H1 (cell line): ENCODE measurements around the gene MAP4K4. TPM values are rescaled to one million over a fixed set of nuclear protein-coding genes. Genes with fewer than 3 reads are reported as not detected.

Source experiments
- CTCF ChIA-PET: fragments of 300-600 bp; sonication (Branson Sonifier 250); formaldehyde crosslinking; loops from one replicate; lab custom pipeline; 2021; ENCODE audit not compliant: partially characterized antibody; lab: Charles Lee
- POLR2A ChIA-PET: fragments of 300-600 bp; sonication (Branson Sonifier 250); formaldehyde crosslinking; loops from one replicate; lab custom pipeline; 2021; ENCODE audit warnings: inconsistent platforms; ENCODE audit not compliant: partially characterized antibody; lab: Charles Lee
- DNase-seq, 2 experiments: peaks; one replicate each; pipeline versions ENCODE4 v3.0.0 to v3.0.0-alpha.2; 2010 to 2022; ENCODE audit warnings: low spot score in 2 of 2, low read depth in 1 of 2, mixed read lengths in 1 of 2
- FAIRE-seq: peaks from 2 replicates; lab custom pipeline; 2011; peaks lifted over from hg19 to GRCh38; lab: Jason Lieb, UNC
- H2AFZ ChIP-seq: 2 replicates; pipeline ENCODE4 v1.8.1; 2012; ENCODE audit warnings: low read length, inconsistent platforms
- H2AK5ac ChIP-seq: 2 replicates; pipeline ENCODE4 v1.6.1; 2013; ENCODE audit warnings: low read depth, low read length
- H2BK120ac ChIP-seq: replicated peaks from 2 replicates; pipeline ENCODE3; 2013; ENCODE audit warnings: low read depth, low read length, inconsistent platforms
- H2BK12ac ChIP-seq: 2 replicates; pipeline ENCODE4 v1.6.1; 2013; ENCODE audit warnings: low read depth, low read length
- H2BK15ac ChIP-seq: 2 replicates; pipeline ENCODE4 v1.6.1; 2013; ENCODE audit warnings: low read length
- H2BK20ac ChIP-seq: 2 replicates; pipeline ENCODE4 v1.6.1; 2013; ENCODE audit warnings: low read length
- H2BK5ac ChIP-seq: 2 replicates; pipeline ENCODE4 v1.6.1; 2013; ENCODE audit warnings: low read depth, low read length
- H3K14ac ChIP-seq: 2 replicates; pipeline ENCODE4 v1.6.1; 2013; ENCODE audit warnings: inconsistent platforms; ENCODE audit not compliant: insufficient read length
- H3K18ac ChIP-seq: 2 replicates; pipeline ENCODE4 v1.6.1; 2013; ENCODE audit warnings: low read length; ENCODE audit errors: extremely low read depth
- H3K23ac ChIP-seq: 2 replicates; pipeline ENCODE4 v1.6.1; 2013; ENCODE audit warnings: inconsistent platforms; ENCODE audit not compliant: insufficient read length
- H3K23me2 ChIP-seq: 2 replicates; pipeline ENCODE4 v1.6.1; 2013; ENCODE audit warnings: low read depth, low read length
- H3K27ac ChIP-seq: 2 replicates; pipeline ENCODE4 v1.6.1; 2011; ENCODE audit warnings: low read depth, low read length, inconsistent platforms
- H3K27me3 ChIP-seq, 4 experiments: replicated peaks in 1 of 4; 1 replicate in 1 of 4; 2 replicates in 3 of 4; pipeline versions ENCODE4 v1.6.1 to v1.8.1; 2011 to 2013; ENCODE audit warnings: low read length in 3 of 4, mild to moderate bottlenecking in 3 of 4, inconsistent platforms in 2 of 4, mixed read lengths in 2 of 4, moderate library complexity in 1 of 4; ENCODE audit not compliant: control insufficient read depth in 3 of 4, insufficient read depth in 3 of 4; ENCODE audit errors: extremely low read depth in 1 of 4
- H3K36me3 ChIP-seq, 4 experiments: 2 replicates each; pipeline versions ENCODE4 v1.6.1 to v1.8.1; 2011 to 2013; ENCODE audit warnings: mild to moderate bottlenecking in 4 of 4, low read length in 3 of 4, moderate library complexity in 2 of 4, control low read depth in 1 of 4, inconsistent platforms in 1 of 4; ENCODE audit not compliant: insufficient read depth in 4 of 4, control insufficient read depth in 2 of 4
- H3K4ac ChIP-seq: replicated peaks from 2 replicates; pipeline ENCODE3; 2013; ENCODE audit warnings: low read length, low read depth, mixed read lengths, inconsistent platforms; ENCODE audit not compliant: insufficient read length
- H3K4me1 ChIP-seq, 4 experiments: replicated peaks in 1 of 4; 1 replicate in 1 of 4; 2 replicates in 3 of 4; pipeline versions ENCODE4 v1.6.1 to v1.8.1; 2011 to 2013; ENCODE audit warnings: low read length in 3 of 4, inconsistent platforms in 2 of 4, mixed read lengths in 1 of 4; ENCODE audit not compliant: insufficient read depth in 4 of 4, control insufficient read depth in 3 of 4
- H3K4me2 ChIP-seq, 2 experiments: 2 replicates each; pipeline versions ENCODE4 v1.6.1 to v1.8.1; 2011 to 2013; ENCODE audit warnings: low read depth in 2 of 2, low read length in 2 of 2, control low read depth in 1 of 2, inconsistent platforms in 1 of 2, mild to moderate bottlenecking in 1 of 2; ENCODE audit not compliant: insufficient read depth in 1 of 2
- H3K4me3 ChIP-seq, 4 experiments: fragments of 200-600, 300-600 bp in 1 of 4; sonication (generic), shearing (Covaris generic), sonication (Bioruptor Twin) in 1 of 4; 2 replicates each; pipeline versions ENCODE4 v1.5.1 to v1.8.1; 2011 to 2016; ENCODE audit warnings: low read length in 4 of 4, low read depth in 3 of 4, control low read depth in 2 of 4, inconsistent platforms in 2 of 4, mild to moderate bottlenecking in 2 of 4, mixed read lengths in 1 of 4, moderate library complexity in 1 of 4; ENCODE audit not compliant: insufficient read depth in 2 of 4; ENCODE audit errors: extremely low read depth in 1 of 4
- H3K56ac ChIP-seq: replicated peaks from 2 replicates; pipeline ENCODE3; 2013; ENCODE audit warnings: low read depth, mild to moderate bottlenecking, mixed read lengths, low read length, inconsistent platforms; ENCODE audit not compliant: insufficient read length
- H3K79me1 ChIP-seq: 2 replicates; pipeline ENCODE4 v1.6.1; 2013; ENCODE audit warnings: low read depth, low read length, control low read depth
- H3K79me2 ChIP-seq, 2 experiments: 2 replicates each; pipeline versions ENCODE4 v1.6.1 to v1.8.1; 2012 to 2013; ENCODE audit warnings: low read length in 2 of 2, mild to moderate bottlenecking in 2 of 2, inconsistent platforms in 1 of 2; ENCODE audit not compliant: insufficient read depth in 2 of 2, control insufficient read depth in 1 of 2
- H3K9ac ChIP-seq, 4 experiments: replicated peaks in 1 of 4; 1 replicate in 1 of 4; 2 replicates in 3 of 4; pipeline versions ENCODE4 v1.6.1 to v1.8.1; 2011 to 2013; ENCODE audit warnings: low read depth in 3 of 4, low read length in 3 of 4, control low read depth in 2 of 4, mild to moderate bottlenecking in 2 of 4, moderate library complexity in 2 of 4, inconsistent platforms in 1 of 4; ENCODE audit errors: extremely low read depth in 1 of 4
- H3K9me3 ChIP-seq, 2 experiments: 2 replicates each; pipeline versions ENCODE4 v1.6.1 to v1.8.1; 2012 to 2013; ENCODE audit warnings: mild to moderate bottlenecking in 2 of 2, moderate library complexity in 2 of 2, control low read depth in 1 of 2, inconsistent platforms in 1 of 2, low read depth in 1 of 2, low read length in 1 of 2, mixed read lengths in 1 of 2; ENCODE audit not compliant: insufficient read depth in 2 of 2
- H4K20me1 ChIP-seq, 2 experiments: replicated peaks in 1 of 2; 2 replicates each; pipeline versions ENCODE3 to v1.8.1; 2011 to 2013; ENCODE audit warnings: inconsistent platforms in 2 of 2, low read length in 2 of 2, mild to moderate bottlenecking in 1 of 2; ENCODE audit not compliant: insufficient read depth in 2 of 2, control insufficient read depth in 1 of 2
- H4K5ac ChIP-seq: 2 replicates; pipeline ENCODE4 v1.6.1; 2013; ENCODE audit warnings: low read length, low read depth, mixed read lengths, inconsistent platforms; ENCODE audit not compliant: insufficient read length
- H4K8ac ChIP-seq: 2 replicates; pipeline ENCODE4 v1.8.0; 2013; ENCODE audit warnings: mild to moderate bottlenecking, moderate library complexity, low read length, inconsistent platforms; ENCODE audit not compliant: insufficient read depth; ENCODE audit errors: extremely low read depth
- H4K91ac ChIP-seq: replicated peaks from 2 replicates; pipeline ENCODE3; 2013; ENCODE audit warnings: low read length, mixed read lengths, inconsistent platforms; ENCODE audit not compliant: insufficient read length
- CBX5 ChIP-seq: fragments of 300-800, 300-1000 bp; sonication (generic); IDR thresholded peaks from 2 replicates; pipeline ENCODE4 v1.7.1; 2016; ENCODE audit warnings: antibody characterized with exemption, low read length, low read depth
- HDAC6 ChIP-seq: IDR thresholded peaks from one replicate; pipeline ENCODE4 v1.7.1; 2012; ENCODE audit warnings: low read depth, mild to moderate bottlenecking, inconsistent platforms, low read length, moderate library complexity
- JUN ChIP-seq: IDR thresholded peaks from 2 replicates; pipeline ENCODE4 v1.6.1; 2011; ENCODE audit warnings: low read depth, mild to moderate bottlenecking, improper control_type of control experiment, low read length
- KDM4A ChIP-seq: IDR thresholded peaks from one replicate; pipeline ENCODE4 v1.7.1; 2012; ENCODE audit warnings: low read depth, mild to moderate bottlenecking, moderate library complexity, low read length, inconsistent platforms; ENCODE audit not compliant: severe bottlenecking
- KDM5A ChIP-seq: fragments of 200-600 bp; IDR thresholded peaks from 2 replicates; pipeline ENCODE4 v1.7.1; 2012; ENCODE audit warnings: mild to moderate bottlenecking, low read length, inconsistent platforms, mixed read lengths
- POLR2AphosphoS5 ChIP-seq: IDR thresholded peaks from 2 replicates; pipeline ENCODE4 v1.6.1; 2011; ENCODE audit warnings: low read depth, low read length
- RNF2 ChIP-seq: fragments of 200-900, 300-1000 bp; sonication (generic); IDR thresholded peaks from 2 replicates; pipeline ENCODE4 v1.7.1; 2016; ENCODE audit warnings: borderline replicate concordance, low read depth, mild to moderate bottlenecking, antibody characterized with exemption, low read length; ENCODE audit not compliant: poor library complexity, severe bottlenecking; ENCODE audit errors: missing control alignments
- SIN3A ChIP-seq, 2 experiments: IDR thresholded peaks in 1 of 2; conservative IDR thresholded peaks in 1 of 2; 2 replicates each; pipeline ENCODE4 v1.6.1; 2011 to 2012; ENCODE audit warnings: low read length in 2 of 2, improper control_type of control experiment in 1 of 2, low read depth in 1 of 2, mild to moderate bottlenecking in 1 of 2
- SIX5 ChIP-seq: IDR thresholded peaks from 2 replicates; pipeline ENCODE4 v1.6.1; 2011; ENCODE audit warnings: mild to moderate bottlenecking, low read depth, low read length
- SRF ChIP-seq: IDR thresholded peaks from 2 replicates; pipeline ENCODE4 v1.6.1; 2011; ENCODE audit warnings: mild to moderate bottlenecking, low read depth, low read length, moderate library complexity
- TAF7 ChIP-seq: optimal IDR thresholded peaks from 2 replicates; pipeline ENCODE3; 2011; ENCODE audit warnings: low read depth, mild to moderate bottlenecking, inconsistent platforms, low read length, moderate library complexity, borderline replicate concordance
- TCF12 ChIP-seq: IDR thresholded peaks from 2 replicates; pipeline ENCODE4 v1.6.1; 2011; ENCODE audit warnings: low read depth, mild to moderate bottlenecking, low read length
- WGBS, 2 experiments: shearing (Covaris generic) in 1 of 2; methylation state at CpG; one replicate each; pipeline versions ENCODE4 v1.1.6 to v1.1.7; 2013 to 2015; ENCODE audit warnings: low lambda C conversion rate in 2 of 2, mixed read lengths in 2 of 2, inconsistent platforms in 1 of 2, low coverage in 1 of 2, missing lambda C conversion rate in 1 of 2; ENCODE audit not compliant: insufficient replicate concordance in 2 of 2, insufficient coverage in 1 of 2, insufficient read length in 1 of 2; ENCODE audit errors: extremely low coverage in 1 of 2, missing lambda C conversion rate in 1 of 2; 5-methylcytosine and 5-hydroxymethylcytosine counted together
- polyA plus RNA-seq, 7 experiments: library from polyadenylated mRNA; depleted of rRNA in 3 of 7; stranded (reverse) in 5 of 7; unstranded in 2 of 7; fragments of >200 nt in 5 of 7; fragments of 200-250 nt in 2 of 7; gene quantifications; 1 replicate in 5 of 7; 2 replicates in 1 of 7; 4 replicates in 1 of 7; pipeline versions ENCODE4 v1.2.1 to v1.2.3, GENCODE V29; 2011 to 2013; ENCODE audit warnings: missing spikeins in 2 of 7, mixed read lengths in 2 of 7
- total RNA-seq: library from RNA; stranded (reverse); fragmentation: NEBNext Ultra II Directional; extraction: Animal tissue kit (Norgen Biotek cat#: 25700); gene quantifications from 2 replicates; pipeline ENCODE4 v1.2.1, GENCODE V29; 2021
- TF ChIP-seq, protein P1 (sequence below): IDR thresholded peaks from 2 replicates; pipeline ENCODE4 v1.6.1; 2011; ENCODE audit warnings: low read depth, mild to moderate bottlenecking, low read length; ENCODE audit not compliant: insufficient read depth

Gene MAP4K4
- total and polyA plus RNA-seq, 2 of the 8 experiments (the other 6 are each of a cell fraction or from before 2014, with no cell fraction given): 53.2 to 138 TPM

DNA sequence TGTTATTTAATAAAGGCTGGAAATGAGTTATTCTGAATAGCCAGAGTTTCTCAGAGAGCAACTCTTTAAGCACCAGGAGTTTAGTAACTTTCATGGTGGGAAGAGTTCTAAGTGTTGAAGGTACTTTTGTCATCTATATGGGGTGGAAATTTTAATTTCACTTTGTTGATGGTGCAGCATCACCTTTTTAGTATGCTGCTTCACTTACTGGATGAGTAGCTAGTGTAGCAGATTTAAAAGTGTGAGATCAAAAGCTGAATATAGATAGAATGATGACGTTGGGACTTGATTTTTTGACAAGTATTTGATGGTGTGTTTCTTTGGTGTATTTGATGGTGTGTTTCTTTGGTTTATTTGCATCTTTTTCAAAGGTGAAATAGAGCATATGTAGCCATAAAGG, 47.3 kb downstream of the MAP4K4 start:
- CTCF ChIA-PET: interaction anchor here (1.3 to 1.7 kb wide), 4 partner anchors 10 to 88 kb away, joined by 5 to 7 read pairs (median 5); no protein-coding TSS in a partner anchor
- FAIRE-seq (no peak), DNase-seq (no peak)
- Histone ChIP-seq H3K9me3 (no peaks in the 10 kb centered on the region), H3K14ac (no peak overlapping the region), H2BK5ac (no peak overlapping the region), H3K18ac (no peak overlapping the region), H3K79me1 (peaks cover 3% of the 10 kb centered on the region; the same call in 1 of the 2 replicates), H4K20me1 (peaks cover 5% of the 10 kb centered on the region in 2 experiments), H3K9ac (no peak overlapping the region), H3K23me2 (no peaks in the 10 kb centered on the region), H3K4me3 (no peak overlapping the region), H2BK12ac (no peak overlapping the region), H3K36me3 (no peaks in the 10 kb centered on the region), H3K27me3 (no peaks in the 10 kb centered on the region), H2AK5ac (no peak overlapping the region), H3K4ac (no peak overlapping the region), H3K79me2 (peaks cover 24 to 80% of the 10 kb centered on the region in 2 experiments), H4K8ac (no peak overlapping the region), H2BK15ac (no peak overlapping the region), H4K5ac (no peak overlapping the region), H2BK120ac (no peak overlapping the region), H2AFZ (no peak overlapping the region), H2BK20ac (no peak overlapping the region), H3K23ac (no peak overlapping the region), H3K27ac (no peak overlapping the region), H3K4me1 (peaks cover 6 to 24% (median 13%) of the 10 kb centered on the region in 4 experiments; a peak in 6 of 7 replicates), H4K91ac (no peak overlapping the region), H3K4me2 (no peak overlapping the region), H3K56ac (no peak overlapping the region)
- POLR2A ChIA-PET: interaction anchor here (1.3 kb wide), 1 partner anchor 48 kb away, joined by 4 read pairs; the partner anchor contains the start of gene MAP4K4
- WGBS, 2 experiments: 81% methylated on average over 1 of the region's 1 CpG; no CpG with 5 or more reads in 1 of the 2 experiments
- TF ChIP-seq SIN3A (conservative IDR thresholded peaks at IDR 0.05 in 1 of 2, IDR thresholded peaks at IDR 0.05 in 1 of 2; ENCODE audit: low read depth in 1 of 2, low read length in 2 of 2) (no peak), JUN (no peak), KDM4A (no peak), KDM5A (no peak), SRF (no peak), TCF12 (no peak), TAF7 (no peak), RNF2 (no peak), POLR2AphosphoS5 (no peak), CBX5 (no peak), HDAC6 (no peak), SIX5 (no peak)
- TF ChIP-seq, protein P1, sequence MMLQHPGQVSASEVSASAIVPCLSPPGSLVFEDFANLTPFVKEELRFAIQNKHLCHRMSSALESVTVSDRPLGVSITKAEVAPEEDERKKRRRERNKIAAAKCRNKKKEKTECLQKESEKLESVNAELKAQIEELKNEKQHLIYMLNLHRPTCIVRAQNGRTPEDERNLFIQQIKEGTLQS: no peak
